ENCODE data around the gene GLIS1.

The GLIS1 gene

DNA sequence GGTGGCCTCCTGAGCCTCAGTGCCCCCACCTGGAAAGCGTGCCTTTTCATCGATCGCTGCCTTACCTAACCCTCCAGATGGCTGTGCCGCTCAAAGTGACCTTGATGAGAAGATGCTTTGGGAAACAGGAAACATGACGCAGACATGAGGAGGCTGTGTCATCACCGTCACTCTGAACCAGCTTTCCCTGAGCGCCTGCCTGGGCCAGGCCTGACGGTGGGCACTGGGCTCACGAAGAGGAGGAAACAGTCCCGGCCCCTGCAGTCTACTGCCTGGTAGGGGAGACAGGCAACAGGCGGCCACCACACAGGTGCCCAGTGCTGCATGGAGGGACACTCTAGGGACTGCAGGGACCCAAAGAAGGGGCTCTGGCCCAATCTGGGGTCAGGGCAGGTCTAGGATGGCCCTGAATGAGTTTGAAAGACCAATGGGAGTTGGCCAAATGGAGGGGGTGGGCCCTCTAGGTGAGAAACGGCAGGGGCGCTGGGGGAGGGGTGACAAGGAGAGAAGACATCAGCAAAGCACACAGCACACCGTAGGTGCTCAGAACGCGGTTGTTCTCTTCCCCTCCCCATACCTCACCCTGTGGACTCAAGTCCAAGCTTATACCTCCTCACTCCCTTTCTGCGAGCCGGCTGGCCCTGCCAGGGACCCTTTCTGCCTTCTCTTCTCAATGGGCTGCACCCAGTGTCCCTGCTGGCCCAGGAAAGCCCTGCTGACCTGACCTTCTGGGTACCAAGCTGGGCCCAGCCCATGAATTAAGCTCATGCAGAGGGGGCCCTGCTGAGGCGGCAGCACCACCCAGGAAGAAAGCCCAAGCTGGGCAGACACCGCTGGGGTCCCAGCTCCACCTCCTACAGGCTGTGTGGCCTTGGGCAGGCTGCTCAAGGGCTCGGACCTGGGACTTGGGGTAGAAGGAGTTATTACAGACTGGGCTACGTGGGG lies 44.9 kb downstream of the GLIS1 start:
- no peak for DNase-seq

DNA sequence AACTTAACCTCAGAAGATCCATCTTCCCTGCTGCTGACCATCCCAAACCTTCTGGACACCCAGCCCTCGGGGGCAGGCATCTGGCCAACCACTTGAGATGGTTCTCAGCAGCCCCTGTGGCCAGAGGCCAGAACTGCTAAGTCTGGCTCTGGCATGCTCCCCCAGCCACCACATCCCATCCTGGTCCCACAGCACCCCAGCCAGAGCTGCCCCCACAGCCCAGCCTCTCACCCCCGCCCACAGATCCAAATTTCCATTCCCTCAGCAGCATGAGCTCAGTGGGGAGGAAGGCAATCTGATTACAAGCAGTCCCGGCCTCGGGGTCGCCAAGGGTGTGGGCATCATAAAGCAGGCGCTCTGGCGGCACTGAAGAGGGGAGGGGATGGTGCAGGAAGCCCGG lies 45.6 kb downstream of the GLIS1 start:
- no peak for DNase-seq

DNA sequence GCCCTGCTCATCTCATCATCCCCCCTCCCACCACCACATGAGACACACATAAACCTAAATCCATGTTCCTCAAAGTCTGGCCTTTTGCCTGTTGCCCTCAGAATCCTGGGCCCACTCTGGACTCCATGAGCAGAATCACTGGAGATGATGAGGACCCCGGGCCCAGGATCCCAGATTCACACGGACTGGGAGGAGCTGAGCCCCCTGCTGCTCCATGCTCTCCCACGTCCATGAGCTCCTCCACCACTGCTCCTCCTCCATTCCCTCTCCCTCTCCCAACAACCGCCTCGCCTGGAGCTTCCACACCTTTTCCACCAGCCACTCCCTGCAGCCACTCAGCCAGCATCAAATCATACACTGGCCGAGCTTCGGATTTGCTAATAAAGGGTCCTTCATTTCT lies 47.6 kb downstream of the GLIS1 start:
- DNase-seq = no peak

DNA sequence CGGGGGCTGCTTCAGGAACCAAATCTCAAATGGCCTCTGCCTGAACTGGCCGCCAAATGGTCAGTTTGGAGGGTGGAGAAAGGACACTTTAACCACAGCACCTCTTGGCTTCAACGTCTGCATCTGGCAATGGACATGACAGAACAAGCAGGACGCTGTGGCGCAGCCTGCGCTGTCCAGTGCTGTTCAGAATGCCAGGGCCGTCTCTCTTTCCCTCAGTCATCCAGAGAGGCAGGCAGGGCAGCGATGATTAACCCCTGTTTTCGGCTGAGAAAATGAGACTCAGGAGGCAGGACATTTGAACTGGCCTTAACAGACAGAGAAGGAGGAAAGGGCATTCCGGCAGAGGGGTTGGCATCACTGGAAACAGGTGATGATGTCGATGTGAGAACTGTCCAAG lies 48.6 kb downstream of the GLIS1 start:
- DNase-seq = no peak

DNA sequence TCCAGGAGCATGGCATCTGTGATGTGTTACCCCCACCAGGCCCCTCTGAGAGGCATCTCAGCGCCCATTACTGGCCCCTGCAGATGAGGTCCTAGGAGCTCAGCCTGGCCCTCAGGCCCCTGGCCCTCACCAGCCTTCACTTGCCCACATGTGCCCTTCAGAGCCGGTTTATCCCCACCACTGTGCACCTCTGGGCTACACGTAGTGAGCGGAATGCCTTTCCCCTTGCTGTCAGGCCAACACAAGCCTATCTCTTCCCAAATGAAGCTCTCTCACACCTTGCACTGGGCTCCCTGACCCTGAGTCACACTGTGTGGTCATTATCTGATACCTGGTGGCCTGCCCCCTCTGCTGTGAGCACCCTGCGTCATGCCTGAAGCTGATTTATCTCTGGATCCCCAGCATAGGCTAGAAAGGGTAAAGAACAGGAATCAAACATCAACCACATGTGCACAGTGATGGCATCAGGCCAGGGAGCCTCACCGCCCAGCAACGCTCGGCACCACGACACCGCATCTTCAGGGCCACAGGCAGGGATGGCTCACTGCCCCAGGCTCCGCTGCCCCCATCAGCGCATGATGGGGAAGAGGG lies 49.1 kb downstream of the GLIS1 start:
- DNase-seq = no peak

DNA sequence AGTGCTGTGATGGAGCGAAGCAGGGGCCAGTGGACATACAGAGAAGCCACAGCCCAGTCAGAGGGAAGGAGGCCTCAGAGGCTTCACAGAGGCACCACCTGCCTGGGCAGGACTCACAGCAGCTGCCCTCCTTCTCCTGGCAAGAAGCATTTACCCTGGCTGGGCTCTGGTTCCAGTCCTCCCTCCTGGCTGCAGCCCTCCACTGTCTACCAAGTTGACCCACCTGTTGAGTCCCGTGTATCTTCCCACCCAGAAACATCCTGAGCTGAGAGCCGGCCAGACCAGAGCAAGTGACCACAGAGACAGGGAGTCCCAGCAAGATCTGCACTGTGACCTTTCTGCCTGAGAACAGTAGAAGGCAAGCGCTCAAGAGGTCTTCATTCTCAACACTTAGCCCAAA lies 49.7 kb downstream of the GLIS1 start:
- no peak for DNase-seq

DNA sequence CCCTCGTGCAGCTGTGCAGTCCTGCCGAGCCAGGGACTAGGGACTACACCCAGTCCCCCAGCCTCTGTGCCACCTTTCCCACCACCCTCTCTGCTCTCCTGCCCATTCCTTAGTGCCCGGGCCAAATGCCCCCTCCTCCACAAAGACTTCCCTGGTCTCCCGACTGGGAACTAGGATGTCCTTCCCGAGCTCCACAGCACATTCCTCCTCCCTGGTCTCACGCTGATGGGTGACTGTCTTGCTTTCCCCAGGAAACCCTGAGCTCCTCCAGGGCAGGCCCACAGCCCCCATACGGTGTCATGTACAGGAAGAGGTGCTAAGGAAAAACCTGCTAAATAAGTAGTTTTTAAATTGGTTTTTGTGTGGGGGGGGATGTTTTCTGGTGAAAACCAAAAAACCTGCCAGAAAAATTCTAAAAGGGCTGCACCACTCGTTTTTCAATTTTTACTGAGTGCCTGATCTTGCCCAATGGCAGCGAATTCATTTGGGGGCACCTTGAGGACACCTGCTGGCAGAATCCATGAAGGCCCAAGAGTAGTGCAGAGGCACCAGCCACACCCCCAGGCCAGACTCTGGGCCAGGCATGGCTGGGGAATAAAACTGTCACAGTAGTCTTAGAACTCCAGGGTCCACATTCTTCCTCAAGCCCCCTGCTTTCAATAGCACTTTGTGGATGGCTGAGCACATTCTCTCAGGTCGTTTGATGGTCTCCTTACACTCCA lies 50.4 kb downstream of the GLIS1 start:
- DNase-seq = no peak

DNA sequence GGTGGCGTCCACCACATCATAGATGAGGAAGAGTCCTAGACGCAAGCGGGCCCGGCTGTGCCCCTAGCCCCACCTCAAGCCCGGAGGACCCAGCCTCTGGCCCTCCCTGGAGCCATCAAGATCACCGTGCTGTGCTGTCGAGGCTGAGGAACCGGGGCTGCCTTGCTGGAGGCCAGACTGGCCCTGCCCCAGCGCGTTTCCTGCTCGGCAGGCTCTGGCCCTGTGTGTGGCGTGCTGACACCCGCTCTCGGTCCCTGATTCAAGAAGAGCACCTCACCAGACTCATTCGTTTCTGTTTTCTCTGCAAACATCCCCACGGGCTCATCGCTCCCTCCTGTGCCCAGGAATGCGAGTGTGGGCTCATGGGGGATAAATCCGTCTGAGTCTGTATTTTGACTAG lies 51.1 kb downstream of the GLIS1 start:
- no peak for DNase-seq

DNA sequence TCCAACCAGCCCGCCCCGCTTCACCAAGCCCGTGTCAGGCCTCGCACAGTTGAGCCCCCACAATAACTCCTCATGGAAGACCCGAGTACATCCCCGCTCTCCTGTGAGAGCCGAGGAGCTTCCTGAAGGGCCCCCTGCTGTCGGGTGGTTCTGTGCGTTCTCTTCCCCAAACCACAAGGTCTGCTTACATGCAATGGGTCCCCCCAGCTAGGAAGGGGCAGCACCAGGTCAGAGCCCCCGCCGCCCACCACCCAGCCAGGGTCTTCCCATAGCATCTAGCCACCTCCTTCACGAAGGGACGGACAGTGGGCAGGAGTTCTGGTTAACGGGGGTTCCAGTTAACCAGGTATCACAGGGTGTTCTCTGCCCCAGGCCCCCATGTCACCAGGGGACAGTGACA lies 51.5 kb downstream of the GLIS1 start:
- DNase-seq = no peak

DNA sequence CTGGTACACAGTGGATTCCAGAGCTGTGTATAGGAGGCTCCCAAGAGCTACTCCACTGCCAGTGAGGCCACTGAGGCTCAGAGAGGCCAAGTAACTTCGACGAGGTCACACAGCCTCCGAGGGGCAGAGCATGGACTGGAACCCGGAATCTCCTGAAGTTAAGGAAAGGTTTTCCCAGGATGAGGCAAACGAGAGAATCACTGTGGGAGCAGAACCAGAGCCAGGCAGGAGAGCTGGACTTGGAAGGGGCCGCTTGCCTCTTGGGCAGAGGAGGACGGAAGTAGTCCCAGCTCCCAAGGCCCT lies 52.0 kb downstream of the GLIS1 start:
- DNase-seq = no peak

DNA sequence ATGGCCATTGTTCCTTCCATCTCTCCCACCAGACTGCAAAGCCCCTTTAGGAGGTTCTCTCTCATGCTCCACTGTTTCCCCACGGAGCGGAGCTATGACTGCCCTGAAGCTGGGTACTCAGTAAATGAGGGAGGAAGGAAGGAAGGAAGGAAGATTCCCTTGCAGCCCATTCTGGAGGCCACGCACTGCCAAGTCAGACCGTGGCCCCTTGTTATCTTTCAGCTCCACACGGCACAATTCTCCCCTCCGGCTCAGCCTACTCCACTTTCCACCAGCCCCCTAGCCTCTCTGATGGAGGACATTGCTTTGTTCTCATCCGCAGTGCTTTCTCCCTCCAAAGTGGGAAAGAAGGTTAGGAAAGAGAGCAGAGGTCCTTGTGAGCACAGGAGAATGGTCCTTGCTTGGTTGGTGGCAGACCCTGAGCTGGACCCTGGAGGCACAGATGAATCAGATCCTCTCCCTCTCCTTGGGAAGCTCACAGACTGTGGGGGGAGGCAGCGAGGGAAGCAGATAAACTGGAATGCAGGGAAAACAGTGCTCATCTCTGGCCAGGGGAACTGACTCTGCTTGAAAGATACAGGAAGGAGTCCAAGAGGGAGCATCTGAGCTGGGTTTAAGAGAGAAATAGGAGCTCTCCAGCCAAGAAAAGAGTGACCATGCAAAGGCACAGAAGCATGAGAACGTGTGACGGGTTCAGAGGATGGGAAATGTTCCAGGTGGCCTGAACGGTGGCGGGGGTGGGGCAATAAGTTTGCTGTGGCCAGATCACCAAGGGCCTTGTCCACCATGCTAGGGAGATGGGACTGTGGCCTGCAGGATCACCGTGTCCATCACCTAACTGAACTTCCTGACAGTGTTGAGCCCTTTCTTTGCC lies 52.6 kb downstream of the GLIS1 start:
- DNase-seq = no peak

DNA sequence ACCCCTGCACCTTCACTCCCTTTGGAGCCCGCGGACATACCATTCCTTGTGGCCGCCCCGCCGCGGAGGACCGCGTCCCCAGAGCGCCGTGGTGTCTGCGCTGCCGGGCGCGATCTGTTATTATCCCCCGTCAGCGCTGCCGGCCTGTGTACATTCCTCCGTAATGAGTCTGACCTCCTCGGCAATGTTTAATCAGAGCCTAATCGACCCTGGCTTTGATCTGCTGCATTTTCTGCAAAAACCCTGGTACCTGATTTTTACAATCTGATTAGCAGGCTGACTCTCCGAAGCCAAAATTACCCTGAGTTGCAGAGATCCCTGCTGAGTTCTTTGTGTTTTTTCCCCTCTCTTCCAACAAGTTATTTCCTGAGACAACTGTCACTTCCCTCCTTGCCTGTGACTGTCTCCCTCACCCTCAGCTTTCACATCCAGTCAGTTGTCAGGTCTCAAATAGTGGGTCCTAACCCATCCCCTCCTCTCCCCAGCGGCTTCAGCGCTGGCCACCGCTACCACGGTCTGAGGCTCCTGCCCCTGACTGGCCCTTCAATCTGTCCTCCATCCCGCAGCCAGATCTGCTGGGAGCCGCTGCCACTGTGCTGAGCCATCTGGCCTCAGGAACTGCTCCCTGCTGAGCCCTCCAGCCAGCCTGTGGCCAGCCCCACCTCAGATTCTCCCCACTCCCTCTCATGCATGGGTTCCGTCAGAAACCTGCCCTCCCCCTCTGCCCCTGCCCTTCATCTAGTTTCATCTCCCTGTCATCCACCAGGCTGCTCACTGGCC lies 53.5 kb downstream of the GLIS1 start:
- peak; percentile 56 for DNase-seq

DNA sequence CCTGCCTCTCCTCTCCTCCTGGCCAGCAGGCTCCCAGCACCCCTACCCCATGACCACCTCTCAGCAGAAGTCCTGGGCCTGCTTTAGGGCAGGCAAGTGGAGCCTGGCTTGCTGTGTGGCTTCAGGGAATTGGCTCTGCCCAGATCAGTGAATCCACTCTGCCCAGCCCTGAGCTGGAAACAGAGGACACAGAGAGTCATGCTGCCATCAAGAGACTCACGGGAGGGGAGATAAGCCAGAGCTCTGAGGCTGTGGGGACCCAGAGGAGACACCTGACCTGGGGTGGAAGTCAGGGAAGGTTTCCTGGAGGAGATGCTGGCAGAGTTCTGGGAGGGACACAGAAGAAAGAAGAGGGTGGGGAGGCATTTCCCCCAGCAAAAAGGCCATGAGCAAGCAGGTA lies 54.2 kb downstream of the GLIS1 start:
- no peak for DNase-seq

DNA sequence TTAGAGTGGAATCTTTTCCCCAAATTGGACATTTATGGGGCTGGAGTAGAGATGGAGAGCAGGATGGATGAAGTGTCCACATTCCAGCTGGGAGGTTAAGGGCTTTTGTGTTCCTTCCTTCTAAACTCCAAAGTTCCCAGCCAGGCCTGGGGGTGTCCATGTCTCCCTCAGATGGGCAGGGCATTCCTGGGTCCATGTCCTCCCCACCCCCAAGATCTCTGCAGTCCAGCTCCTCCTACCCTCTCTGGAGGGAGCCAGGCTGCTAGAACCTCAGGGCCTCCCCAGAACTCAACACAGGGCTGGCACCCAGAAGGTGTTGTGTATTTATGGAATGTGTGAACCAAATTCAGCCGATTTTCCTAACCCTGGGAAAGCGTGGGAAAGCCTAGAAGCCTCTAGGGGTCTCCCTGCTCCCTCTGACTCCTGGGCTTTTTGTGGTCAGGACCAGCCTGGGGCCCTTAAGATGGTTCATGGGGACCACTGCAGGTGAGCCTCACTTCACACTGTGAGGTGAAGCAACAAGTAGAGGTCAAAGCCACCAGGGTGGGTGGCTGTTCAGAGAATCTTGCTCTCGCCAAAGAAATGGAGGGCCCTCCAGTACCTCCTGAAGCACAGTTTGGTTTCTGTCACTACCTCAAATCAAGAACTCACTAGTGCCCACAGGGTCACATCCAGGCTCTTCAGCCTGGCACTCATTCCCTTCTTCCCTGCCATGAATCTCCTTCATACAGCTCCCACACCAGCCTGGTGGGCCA lies 54.8 kb downstream of the GLIS1 start:
- DNase-seq = no peak

DNA sequence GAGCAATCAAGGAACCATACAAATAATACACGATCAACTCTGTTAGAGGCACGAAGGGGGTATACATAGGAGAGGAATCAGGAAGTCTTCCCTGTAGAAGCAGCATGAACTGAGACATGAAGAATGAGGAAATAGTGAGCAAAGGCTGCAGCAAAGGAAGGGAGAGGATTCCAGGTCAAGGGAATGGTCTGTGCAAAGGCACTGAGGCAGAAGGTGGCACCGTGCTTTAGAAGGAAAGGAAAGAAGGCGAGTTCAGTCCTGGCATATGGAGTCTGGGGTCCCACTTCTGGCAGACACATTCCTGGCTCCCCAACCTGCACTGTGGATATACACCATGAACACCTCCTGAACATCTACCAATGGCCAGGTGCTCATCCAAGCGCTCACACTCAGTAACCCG lies 56.1 kb downstream of the GLIS1 start:
- DNase-seq = no peak

DNA sequence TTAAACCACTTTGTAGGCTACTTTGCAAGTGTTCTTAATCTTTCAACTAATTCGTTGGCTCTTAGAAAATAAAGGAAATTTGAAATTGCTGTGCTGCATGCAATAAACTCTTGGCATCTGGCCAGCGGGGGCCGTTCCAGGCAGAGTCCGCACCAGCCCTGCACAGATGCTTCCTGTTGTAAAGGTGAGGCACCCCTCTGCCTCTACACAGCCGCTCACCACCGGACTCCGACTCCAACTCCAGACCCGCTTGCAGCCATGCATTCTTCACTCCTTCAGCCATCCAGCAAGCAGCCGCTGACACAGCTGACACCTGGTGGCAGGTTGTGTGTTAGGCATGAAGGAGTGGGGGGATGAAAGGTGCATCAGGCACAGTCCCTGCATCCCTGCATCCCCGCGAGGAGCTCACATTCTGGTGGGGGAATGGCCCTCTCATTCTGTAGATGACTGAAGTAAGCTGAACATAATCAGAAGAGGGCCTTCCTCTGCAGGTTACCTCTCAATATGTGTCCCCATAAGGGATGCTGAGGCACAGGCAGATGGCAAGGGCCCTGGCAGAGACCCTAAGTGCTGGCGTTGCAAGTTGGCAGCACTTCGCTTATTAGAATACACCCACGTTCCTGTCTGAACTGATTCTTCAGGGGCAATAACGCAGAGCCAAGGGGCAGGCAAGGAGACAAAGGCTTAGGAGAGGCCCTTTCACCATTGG lies 56.8 kb downstream of the GLIS1 start:
- DNase-seq = peak; percentile 48

DNA sequence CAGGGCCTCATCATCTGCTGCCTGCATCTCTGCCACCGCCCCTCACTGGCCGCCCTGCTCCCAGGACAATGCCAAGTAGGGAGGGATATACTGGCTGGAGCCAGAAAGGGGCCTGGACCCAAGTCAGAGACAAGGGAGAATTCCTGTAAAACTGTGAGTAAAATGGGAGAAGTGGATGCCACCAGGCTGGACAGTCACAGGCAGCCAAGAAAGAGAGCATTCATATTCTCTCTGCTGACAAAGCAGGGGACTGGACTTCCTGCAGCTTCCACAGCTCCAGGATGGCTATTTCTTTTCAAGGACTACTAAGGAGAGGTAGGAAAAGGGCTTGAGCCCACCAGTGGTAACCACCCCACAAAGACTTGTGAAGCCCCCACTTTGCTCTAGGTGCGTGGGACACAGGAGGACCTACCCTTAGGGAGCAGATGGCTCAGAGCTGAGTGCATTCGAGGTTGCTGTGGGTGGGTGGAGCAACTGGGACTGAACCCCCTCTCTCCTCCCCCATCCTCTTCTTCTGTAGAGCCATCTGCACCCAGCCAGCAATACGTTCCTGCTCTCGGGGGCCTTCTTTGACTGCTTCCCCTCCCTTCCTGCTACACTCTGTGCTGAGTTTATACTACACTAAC lies 57.5 kb downstream of the GLIS1 start:
- no peak for DNase-seq

DNA sequence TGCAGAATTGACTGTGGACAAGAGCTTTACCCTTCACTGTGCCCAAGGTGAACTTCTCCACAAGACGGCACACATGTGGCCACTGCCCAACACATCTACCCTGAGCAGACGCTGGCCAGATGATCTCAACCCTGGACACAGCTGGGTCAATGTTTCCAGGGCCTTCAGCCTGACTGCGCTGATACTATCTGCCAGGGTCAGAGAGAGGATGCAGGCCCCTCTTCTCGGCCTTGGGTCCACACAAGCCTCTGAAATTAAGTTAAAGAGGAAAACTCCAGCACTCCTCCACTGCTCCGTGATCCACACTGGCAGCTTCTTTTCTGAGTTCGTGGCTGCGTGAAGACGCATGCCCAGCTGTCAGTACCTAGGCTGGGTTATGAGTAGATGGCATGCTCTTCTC lies 58.1 kb downstream of the GLIS1 start:
- DNase-seq = no peak

DNA sequence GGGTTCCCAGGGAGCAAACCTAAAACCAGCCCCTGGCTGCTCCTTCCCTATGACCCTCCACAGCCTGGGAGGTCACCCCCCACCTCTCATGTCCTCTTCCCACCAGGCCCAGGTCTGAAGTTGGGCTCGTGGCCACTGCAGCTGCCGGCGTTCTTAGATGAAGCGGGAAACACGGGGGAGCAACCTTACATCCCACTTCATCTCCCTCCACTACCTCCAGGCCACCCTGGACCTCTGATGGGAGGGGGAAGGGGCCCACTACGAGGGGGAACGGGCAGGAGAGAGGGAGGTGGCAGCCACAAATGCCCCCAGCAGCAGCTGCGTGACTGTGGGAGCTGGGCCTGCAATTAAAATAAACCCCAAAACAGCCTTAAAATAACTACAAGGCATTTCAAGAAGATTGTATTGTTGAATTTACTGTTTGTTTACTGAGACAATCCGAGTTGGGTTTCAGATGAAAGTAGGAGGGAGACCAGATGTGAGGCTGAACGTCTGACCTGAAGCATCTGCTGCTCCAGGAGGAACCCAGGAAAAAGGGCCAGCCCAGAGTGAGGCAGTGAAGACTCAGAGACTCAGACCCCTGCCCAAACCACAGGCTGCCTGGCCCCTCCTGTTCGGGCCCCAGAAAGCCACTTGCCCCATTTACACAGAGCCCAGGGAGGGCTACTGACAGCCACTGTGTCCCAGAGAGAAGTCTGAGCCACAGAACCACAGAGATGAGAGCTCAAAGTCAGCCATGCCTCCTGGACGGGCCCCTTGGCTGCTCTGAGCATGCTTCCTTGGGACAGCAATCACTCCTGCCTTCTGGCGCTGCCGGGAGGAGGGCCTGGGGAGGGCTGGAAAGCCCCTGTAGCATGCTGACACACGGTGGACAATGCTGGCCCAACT lies 59.8 kb downstream of the GLIS1 start:
- no peak for DNase-seq
